ENCODE results near the gene AATF.
A peak's percentile ranks its signal among the peaks of the same experiment; 100 is the strongest.

Gene AATF

DNA sequence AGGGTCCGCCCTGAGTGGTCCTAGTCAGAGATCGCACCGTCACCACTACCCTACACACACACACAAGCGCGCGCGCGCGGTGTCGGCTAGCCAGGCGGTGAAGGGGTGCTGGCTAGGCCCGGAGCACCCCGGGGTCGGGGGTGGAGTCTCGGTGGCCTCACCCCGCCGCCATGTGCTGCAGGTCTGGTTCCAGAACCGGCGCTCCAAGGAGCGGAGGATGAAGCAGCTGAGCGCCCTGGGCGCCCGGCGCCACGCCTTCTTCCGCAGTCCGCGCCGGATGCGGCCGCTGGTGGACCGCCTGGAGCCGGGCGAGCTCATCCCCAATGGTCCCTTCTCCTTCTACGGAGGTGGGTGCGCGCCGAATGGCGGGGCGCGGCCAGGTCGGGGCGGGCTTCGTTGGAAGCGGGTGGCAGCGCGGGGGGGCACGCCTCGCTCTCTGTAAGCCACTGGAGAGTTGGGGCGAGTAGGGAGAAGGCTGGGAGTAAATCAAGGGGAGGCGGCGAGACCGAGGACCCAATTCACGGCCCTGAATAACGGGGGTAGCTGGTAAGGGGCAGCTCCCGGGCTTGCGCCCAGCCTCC lies 6.6 kb upstream of the AATF start:
- TF ChIP-seq, protein P1, sequence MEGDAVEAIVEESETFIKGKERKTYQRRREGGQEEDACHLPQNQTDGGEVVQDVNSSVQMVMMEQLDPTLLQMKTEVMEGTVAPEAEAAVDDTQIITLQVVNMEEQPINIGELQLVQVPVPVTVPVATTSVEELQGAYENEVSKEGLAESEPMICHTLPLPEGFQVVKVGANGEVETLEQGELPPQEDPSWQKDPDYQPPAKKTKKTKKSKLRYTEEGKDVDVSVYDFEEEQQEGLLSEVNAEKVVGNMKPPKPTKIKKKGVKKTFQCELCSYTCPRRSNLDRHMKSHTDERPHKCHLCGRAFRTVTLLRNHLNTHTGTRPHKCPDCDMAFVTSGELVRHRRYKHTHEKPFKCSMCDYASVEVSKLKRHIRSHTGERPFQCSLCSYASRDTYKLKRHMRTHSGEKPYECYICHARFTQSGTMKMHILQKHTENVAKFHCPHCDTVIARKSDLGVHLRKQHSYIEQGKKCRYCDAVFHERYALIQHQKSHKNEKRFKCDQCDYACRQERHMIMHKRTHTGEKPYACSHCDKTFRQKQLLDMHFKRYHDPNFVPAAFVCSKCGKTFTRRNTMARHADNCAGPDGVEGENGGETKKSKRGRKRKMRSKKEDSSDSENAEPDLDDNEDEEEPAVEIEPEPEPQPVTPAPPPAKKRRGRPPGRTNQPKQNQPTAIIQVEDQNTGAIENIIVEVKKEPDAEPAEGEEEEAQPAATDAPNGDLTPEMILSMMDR (IDR thresholded peaks at IDR 0.05; ENCODE audit: low read length, missing control alignments), result no peak
- H3K4me3 ChIP-seq (replicated peaks; ENCODE audit: low read depth, low read length), result peak overlapping the region; percentile 7
- DNase-seq (ENCODE audit: low read depth), result no peak

DNA sequence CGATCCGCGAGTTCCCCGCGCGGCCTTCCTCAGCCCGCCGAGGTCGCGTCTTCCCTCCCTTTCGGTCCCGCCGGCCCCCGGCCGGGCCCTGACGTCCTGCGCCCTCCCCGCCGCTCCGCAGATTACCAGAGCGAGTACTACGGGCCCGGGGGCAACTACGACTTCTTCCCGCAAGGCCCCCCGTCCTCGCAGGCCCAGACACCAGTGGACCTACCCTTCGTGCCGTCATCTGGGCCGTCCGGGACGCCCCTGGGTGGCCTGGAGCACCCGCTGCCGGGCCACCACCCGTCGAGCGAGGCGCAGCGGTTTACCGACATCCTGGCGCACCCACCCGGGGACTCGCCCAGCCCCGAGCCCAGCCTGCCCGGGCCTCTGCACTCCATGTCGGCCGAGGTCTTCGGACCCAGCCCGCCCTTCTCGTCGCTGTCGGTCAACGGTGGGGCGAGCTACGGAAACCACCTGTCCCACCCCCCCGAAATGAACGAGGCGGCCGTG lies 6.1 kb upstream of the AATF start:
- TF ChIP-seq, protein P1 (IDR thresholded peaks at IDR 0.05; ENCODE audit: low read length, missing control alignments), result no peak
- H3K4me3 ChIP-seq (replicated peaks; ENCODE audit: low read depth, low read length), result no peak overlapping the region
- DNase-seq (ENCODE audit: low read depth), result no peak

DNA sequence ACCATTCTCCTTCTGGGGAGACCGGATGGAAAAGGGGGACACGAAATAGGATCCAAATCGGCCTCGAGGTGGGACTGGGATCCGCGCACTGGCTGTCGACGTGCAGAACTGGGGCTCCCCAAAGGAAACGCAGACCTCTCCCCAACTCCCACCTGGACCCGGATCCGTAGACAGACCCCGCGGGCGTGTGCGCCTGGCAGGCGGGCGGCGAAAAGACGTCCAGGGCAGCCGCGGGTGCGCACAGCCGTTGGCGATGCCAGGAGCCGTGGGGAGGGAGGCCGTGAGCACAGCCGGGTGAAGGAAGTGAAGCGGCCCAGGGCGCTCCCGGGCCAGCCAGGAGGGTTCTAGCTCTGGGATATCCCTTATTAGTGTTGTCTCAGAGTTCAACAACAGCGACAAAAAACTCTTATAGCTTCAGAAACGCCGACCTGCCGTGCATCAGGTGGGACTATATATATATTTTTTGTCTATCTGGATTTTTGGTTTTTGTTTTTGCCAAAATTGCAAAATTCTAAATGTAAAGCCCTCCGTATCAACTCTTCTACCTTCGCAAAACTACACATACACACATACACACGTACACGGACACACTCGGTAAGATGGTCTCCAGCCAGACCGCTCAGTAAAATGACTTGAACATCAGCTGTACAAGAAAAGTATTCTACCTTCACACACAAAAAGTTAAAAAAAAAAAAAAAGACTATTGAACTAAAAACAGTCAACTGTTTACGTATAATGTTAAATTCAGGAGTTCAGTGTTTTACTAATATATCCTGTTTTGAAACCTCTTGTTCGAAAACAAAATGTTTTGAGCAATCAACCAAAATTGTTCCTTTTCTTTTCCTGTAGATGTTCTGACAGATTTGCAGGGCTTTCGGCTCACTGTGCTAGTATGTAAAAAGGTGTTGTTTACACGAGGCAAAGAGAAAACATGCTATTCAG lies 5.2 kb upstream of the AATF start:
- DNase-seq (ENCODE audit: low read depth), result no peak
- H3K4me3 ChIP-seq (replicated peaks; ENCODE audit: low read depth, low read length), result no peak overlapping the region
- TF ChIP-seq, protein P1 (IDR thresholded peaks at IDR 0.05; ENCODE audit: low read length, missing control alignments), result no peak

DNA sequence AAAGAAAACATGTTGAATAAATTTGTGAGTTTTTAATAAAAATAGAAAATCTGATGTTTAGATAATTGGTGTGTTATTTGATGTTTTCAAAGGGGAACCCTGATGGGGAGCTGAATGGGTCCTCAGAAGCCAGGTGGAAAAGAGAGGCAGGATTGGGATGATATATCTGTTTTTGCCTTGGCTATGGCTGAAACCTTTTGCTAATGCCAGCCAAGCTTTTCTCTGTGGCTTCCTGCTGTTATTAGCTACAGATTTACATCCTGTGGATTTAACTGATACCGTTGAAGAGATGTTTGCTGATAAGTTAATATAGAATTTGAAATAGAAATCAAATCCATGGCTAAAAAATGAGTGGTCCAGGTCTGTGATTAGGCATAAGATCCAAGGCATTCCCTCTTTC lies 4.2 kb upstream of the AATF start:
- TF ChIP-seq, protein P1 (IDR thresholded peaks at IDR 0.05; ENCODE audit: low read length, missing control alignments), result no peak
- DNase-seq (ENCODE audit: low read depth), result no peak
- H3K4me3 ChIP-seq (replicated peaks; ENCODE audit: low read depth, low read length), result no peak overlapping the region

DNA sequence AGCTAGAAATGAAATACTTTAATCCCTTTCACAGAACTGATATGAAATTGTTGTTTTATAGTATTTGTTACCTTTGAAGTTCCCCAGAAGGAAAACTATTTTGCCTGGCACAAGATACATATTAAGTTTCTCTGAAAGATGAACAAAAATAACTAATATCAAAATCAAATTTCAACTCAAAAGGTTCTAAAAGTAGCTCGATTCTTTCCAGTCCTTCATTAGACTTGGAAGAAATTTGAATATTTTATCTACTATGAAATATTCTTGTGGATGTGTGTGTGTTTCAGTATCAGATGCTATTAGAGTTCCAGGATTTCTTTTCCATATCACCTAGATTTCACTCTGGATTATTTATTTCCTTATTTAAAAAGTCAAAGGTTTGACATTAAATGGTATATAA lies 3.6 kb upstream of the AATF start:
- no peak overlapping the region for H3K4me3 ChIP-seq (replicated peaks; ENCODE audit: low read depth, low read length)
- DNase-seq (ENCODE audit: low read depth), result no peak
- TF ChIP-seq, protein P1 (IDR thresholded peaks at IDR 0.05; ENCODE audit: low read length, missing control alignments), result no peak

DNA sequence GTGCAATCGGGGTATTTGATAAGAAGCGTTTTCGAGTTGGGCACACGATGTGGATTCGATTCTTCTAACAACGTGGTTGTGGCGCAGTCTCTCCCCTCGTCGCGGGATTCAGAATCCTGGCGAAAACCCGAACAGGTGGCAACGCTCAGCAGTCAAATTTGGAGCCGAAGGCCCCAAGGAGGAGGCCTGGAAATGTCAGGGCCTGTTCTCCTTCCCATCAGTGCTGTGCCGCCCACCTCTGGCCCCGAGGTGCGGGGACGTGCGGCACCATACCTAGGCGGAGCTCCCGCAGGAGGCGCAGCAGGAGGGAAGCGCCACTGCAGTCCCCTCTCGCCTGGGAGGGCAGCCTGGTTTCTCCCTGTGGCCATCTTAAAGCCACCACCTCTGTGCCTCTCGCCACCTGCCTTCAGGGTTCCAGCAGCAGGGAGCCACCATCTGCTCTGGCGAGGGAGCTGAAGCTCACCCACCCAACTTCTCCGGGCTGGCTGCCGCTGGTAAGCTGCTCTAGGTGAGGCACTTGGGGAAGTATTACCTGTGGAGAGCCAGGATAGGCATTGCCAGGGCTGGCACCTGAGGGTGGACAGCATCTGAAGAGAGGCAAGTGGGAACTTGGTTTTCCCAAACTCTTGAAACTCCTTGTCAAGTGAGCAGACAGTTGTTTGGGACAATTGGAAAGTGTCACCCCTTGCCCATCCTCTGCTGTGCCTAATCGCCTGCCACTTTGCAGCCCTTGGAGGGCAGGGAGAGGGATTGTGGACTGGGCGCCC lies 2.6 kb upstream of the AATF start:
- TF ChIP-seq, protein P1 (IDR thresholded peaks at IDR 0.05; ENCODE audit: low read length, missing control alignments), result no peak
- DNase-seq (ENCODE audit: low read depth), result no peak
- H3K4me3 ChIP-seq (replicated peaks; ENCODE audit: low read depth, low read length), result no peak overlapping the region
